MM.1S (cell line): ENCODE data around the gene EVI5.

Experiments
- EZH2 ChIP-seq: fragments of 300-600 bp; sonication (generic); optimal IDR thresholded peaks from 2 replicates; pipeline ENCODE3; 2017; ENCODE audit warnings: low read depth, mild to moderate bottlenecking, antibody characterized with exemption, low read length, mixed read lengths
- EZH2phosphoT487 ChIP-seq: fragments of 300-600 bp; sonication (generic); IDR thresholded peaks from 2 replicates; pipeline ENCODE4 v1.6.1; 2018; ENCODE audit warnings: antibody characterized with exemption, low read length

DNA sequence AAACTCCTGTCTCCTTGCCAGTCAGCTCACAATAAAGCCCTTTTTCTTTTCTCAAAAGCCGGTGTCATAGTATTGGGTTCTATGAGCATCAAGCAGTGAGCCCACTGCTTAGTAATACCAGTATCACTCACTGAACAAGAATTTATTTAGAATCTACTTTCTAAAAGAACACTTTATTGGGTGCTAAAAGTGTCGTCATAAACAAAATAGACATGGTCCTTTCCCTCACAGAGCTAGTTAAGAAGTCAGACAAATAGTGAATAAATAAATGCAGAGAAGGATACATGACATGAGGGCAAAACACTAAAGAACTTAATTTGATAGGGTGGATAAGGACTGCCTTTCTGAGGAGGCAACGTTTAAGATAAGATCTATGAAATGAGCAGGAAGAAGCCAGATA is 32.2 kb downstream of the EVI5 start:
- TF ChIP-seq EZH2phosphoT487 (no peak), EZH2 (no peak)
